HAP-1 (cell line): ENCODE data around the gene SOX1.
A peak's percentile ranks its signal among the peaks of the same experiment; 100 is the strongest.

ENCODE experiments used
- DNase-seq, 2 experiments: peaks; one replicate each; pipeline ENCODE4 v3.0.0-alpha.2; 2016 to 2020; ENCODE audit warnings: low spot score in 2 of 2
- H3K27me3 ChIP-seq: fragments of 250-450 bp; sonication (Bioruptor Pico); 2 replicates; pipeline ENCODE4 v1.5.1; 2020; ENCODE audit warnings: low read depth, mild to moderate bottlenecking, moderate library complexity
- H3K36me3 ChIP-seq: fragments of 250-450 bp; sonication (Bioruptor Pico); replicated peaks from 2 replicates; pipeline ENCODE4 v1.5.1; 2020; ENCODE audit warnings: mild to moderate bottlenecking
- H3K4me1 ChIP-seq: fragments of 250-450 bp; sonication (Bioruptor Pico); 2 replicates; pipeline ENCODE4 v1.5.1; 2020; ENCODE audit warnings: mild to moderate bottlenecking
- H3K4me3 ChIP-seq: fragments of 250-450 bp; sonication (Bioruptor Pico); 2 replicates; pipeline ENCODE4 v1.5.1; 2020; ENCODE audit warnings: mild to moderate bottlenecking, moderate library complexity
- H3K9me3 ChIP-seq: fragments of 250-450 bp; sonication (Bioruptor Pico); 2 replicates; pipeline ENCODE4 v1.5.1; 2020; ENCODE audit warnings: mild to moderate bottlenecking, moderate library complexity
- in situ Hi-C: fragments of 300-500 bp; cut with MboI; formaldehyde crosslinking; loops from 3 replicates; pipeline ENCODE4 v1.14.3; 2020; ENCODE audit warnings: low sequenced_read_pairs, inconsistent platforms, mixed read lengths

Gene SOX1

DNA sequence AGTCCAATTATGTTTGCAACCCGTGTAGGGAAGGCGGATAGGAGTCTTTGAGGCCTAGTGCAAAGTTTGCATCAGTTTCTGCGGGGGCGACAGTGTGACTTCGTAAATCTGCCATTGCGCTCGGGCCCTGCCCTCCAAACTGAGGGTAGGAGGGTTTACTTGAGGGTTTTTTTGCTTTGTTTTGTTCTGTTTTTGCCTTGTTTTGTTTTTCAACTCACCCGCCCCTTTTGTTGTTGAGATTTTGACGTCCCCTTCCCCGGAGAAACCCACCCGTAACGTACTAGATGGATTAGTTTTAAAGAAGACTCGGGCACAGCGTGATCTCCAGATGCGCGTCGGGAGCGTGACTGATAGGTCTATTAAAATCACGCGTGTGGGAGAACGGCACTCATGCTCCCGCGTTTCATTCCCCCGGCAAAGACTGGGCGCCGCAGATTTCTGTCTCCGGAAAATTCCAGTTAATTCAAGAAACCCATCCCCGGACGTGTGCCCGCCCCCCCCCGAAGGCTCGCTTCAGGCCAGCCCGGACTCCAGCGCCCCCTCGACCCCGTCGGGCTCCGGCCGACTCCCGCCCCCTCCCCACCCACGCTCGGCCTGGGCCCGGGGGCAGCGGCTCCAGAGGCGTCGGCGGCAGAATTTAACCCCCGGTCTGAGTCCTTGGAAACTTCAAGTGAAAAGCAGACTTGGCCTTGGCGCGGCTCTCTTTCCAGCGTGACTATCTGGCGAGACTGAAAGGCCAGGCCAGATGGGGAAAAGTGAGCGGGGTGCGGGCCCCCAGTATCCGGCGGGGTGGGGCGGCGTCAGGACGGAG is 5.0 kb downstream of the SOX1 start:
- no peaks in the 10 kb centered on the region for H3K4me1 ChIP-seq
- no peak for DNase-seq
- H3K36me3 ChIP-seq, result no peaks in the 10 kb centered on the region
- H3K27me3 ChIP-seq, result 0 out of 2 replicates have a peak, but pooled peaks cover 2% of the 10 kb centered on the region
- no peak overlapping the region for H3K4me3 ChIP-seq
- no peaks in the 10 kb centered on the region for H3K9me3 ChIP-seq
- in situ Hi-C loops, result loop anchor here (25.0 kb wide), 2 partner anchors 365 to 540 kb away; no protein-coding TSS in a partner anchor

DNA sequence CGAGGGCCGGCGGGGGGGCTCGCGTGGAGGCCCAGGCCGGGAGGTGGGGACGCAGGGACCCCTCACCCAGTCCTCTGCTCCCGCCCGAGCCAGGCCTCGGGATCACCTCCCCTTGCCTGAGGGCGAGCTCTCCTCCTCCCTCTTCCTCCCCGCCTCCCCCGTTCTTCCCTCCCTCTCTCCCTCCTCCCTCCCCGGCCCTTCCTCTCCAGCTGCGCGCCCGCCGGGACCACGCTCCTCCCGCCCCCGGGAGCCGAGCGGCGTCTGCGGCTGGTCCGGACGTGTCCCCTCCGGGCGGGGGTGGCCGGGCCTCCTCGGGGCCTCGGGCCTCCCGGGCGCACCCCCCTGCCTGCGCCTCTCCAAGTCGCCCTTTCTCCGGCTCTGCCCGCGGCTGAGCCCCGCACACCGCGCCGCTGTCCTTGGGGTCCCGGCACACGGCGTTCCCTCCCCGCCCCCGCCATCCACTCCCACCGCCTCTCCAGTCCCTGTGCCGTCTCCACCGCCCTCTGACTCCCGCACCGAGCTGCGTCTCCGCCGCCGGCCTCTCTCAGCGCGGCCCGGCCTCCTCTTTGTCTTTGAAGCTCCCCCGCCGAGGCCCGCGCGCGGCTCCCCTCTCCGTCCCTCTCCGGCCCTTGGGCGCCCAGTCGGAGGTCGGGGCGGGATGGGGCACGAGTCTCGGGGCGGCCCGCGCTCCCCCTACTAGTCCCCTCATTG is 5.7 kb downstream of the SOX1 start:
- no peaks in the 10 kb centered on the region for H3K4me1 ChIP-seq
- H3K36me3 ChIP-seq, result no peaks in the 10 kb centered on the region
- H3K9me3 ChIP-seq, result no peaks in the 10 kb centered on the region
- in situ Hi-C loops, result loop anchor here (25.0 kb wide), 2 partner anchors 365 to 540 kb away; no protein-coding TSS in a partner anchor
- H3K27me3 ChIP-seq, result 0 out of 2 replicates have a peak, but pooled peaks cover 2% of the 10 kb centered on the region
- peak; percentile 18 to 66 for DNase-seq
- peak overlapping the region; percentile 19 for H3K4me3 ChIP-seq

DNA sequence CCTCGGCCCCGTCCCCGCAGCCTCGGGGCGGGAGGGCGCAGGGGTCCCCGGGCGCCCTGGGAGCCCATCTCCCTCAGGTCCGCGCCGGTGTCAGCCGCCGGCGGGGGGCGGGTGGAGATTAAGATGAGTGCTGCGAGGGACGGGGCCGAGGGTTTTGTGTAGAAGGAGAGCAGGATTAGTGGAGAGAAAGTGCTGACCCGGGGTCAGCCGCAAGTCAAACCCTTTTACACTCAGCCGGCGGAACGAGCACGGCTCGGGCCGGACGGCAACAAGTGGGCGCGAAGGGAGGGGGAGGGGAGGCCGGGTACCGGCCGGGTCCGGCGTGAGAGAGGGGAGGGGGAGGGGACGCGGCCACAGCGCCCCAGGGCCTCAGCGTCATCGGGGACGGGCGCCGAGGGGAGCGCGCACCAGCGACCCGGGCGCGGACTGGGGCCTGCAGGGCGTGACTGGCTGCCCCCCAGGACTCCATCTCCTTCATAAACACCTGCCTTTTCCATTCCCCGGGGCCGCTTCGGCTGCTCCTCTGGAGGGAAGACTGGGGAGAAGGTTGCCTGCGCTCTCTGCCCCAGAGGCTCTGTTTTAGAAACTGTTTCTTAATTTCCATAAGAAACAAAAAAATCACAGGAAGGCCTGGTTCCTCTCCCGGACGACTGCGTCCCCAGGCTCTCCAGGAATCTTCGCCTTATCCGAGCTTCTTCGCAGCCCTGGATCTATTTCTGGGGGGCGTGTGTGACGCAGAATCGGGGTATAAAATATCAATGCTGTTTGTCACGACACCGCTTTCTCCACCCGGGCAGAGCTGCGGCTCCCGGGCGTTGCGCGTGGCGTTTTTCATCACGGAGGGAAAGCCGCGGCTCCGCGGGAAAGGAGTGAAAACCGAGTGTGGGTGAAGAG is 6.5 kb downstream of the SOX1 start:
- H3K4me3 ChIP-seq, result peak overlapping the region; percentile 19
- H3K27me3 ChIP-seq, result 0 out of 2 replicates have a peak, but pooled peaks cover 2% of the 10 kb centered on the region

DNA sequence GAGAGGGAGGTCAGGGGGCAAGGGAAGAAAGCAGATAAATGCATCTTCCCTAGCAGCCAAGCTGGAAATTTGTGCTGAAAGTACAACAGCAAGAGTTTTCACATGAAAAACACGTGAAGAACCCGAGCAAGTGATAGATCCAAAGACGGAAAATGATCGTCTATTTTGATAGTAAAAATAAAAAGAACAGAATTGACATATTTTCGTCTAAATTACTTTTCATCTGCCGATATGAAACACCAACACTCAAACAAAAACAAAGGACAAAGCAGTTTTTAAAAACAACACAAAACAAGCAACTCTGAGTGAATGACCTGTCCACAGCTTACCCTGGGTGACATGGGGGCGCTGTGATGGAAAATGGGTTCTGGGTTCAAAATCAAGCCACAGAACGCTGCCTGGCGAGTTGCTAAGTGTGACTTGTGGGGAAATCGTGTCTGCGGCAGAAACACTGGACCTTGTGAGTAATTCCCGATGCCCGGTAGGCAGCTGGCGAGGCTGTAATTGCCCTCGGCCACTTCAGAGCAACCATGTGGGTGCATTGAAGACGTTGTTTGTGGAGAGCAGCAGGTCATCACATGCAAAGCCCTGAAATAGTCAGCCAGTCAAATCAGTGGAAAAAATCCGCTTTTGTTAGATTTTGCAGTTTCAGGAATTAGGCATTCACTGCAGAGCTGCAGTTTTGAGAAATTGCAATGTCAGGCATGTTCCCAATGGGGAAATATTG is 7.4 kb downstream of the SOX1 start:
- no peak for DNase-seq
- Histone ChIP-seq H3K4me1 (no peaks in the 10 kb centered on the region), H3K27me3 (0 out of 2 replicates have a peak, but pooled peaks cover 2% of the 10 kb centered on the region), H3K9me3 (no peaks in the 10 kb centered on the region), H3K4me3 (no peak overlapping the region), H3K36me3 (no peaks in the 10 kb centered on the region)
- in situ Hi-C loops, result loop anchor here (25.0 kb wide), 2 partner anchors 363 to 538 kb away; no protein-coding TSS in a partner anchor

More for the DNA sequence above, 6.5 kb downstream of the SOX1 start:
- Histone ChIP-seq H3K9me3 (no peaks in the 10 kb centered on the region), H3K4me1 (no peaks in the 10 kb centered on the region), H3K36me3 (no peaks in the 10 kb centered on the region)
- in situ Hi-C loops, result loop anchor here (25.0 kb wide), 2 partner anchors 364 to 539 kb away; no protein-coding TSS in a partner anchor
- DNase-seq, result peak; percentile 4 to 41

DNA sequence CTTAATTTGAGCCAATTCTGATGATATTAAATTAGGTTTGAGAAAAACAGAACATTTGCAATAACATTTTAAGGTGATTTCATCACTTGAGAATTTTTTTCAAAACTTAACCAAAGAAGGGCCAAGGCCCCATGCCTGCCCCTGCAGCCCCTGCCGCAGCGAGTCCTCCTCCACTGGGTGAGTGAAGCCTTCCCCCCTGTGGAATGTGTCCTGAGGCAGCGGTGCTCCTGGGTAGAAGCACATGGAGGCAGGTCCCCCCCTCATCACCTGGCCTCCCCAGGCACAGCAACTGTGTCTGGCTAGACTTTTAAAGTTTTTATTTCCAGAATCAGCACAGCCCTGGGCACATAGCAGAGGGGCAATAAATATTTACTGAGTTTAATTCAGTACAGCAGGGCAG is 10.8 kb downstream of the SOX1 start:
- no peaks in the 10 kb centered on the region for H3K36me3 ChIP-seq
- H3K4me1 ChIP-seq, result no peaks in the 10 kb centered on the region
- H3K9me3 ChIP-seq, result no peaks in the 10 kb centered on the region
- H3K27me3 ChIP-seq, result no peaks in the 10 kb centered on the region
- in situ Hi-C loops, result no loop called here
- no peak for DNase-seq
- H3K4me3 ChIP-seq, result no peak overlapping the region

DNA sequence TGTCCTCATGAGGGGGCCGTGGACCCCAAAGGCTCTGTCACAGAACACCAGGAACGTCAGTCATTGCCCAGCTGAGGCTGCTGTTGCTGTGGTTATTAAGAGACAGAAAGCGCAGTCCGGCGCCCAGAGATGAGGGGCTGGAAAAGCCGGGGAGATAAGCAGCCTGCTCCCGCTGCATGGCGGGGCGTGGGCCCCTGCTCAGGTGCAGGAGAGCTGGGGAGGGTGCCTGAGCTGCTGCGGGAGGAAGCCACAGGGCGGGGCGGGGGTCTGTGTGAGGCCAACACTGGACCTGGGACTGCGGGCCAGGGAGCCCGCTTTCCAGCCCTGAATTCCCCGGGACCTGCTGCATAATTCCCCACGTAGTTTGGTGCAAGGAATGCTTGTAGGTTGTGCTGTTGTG is 11.3 kb downstream of the SOX1 start:
- Histone ChIP-seq H3K36me3 (no peaks in the 10 kb centered on the region), H3K4me1 (no peaks in the 10 kb centered on the region), H3K27me3 (no peaks in the 10 kb centered on the region), H3K4me3 (no peak overlapping the region), H3K9me3 (no peaks in the 10 kb centered on the region)
- no peak for DNase-seq
- in situ Hi-C loops, result no loop called here

GRCh38 chr13:112078879-112079531 is 12.1 kb downstream of the SOX1 start:
- DNase-seq, result no peak

GRCh38 chr13:112079696-112080095 is 12.7 kb downstream of the SOX1 start:
- no peaks in the 10 kb centered on the region for H3K9me3 ChIP-seq
- DNase-seq, result no peak
- H3K4me3 ChIP-seq, result no peak overlapping the region
- no peaks in the 10 kb centered on the region for H3K27me3 ChIP-seq
- in situ Hi-C loops, result no loop called here
- no peaks in the 10 kb centered on the region for H3K36me3 ChIP-seq
- no peaks in the 10 kb centered on the region for H3K4me1 ChIP-seq

More at GRCh38 chr13:112078879-112079531, 12.1 kb downstream of the SOX1 start:
- Histone ChIP-seq H3K4me3 (no peak overlapping the region), H3K36me3 (no peaks in the 10 kb centered on the region), H3K27me3 (no peaks in the 10 kb centered on the region), H3K9me3 (no peaks in the 10 kb centered on the region), H3K4me1 (no peaks in the 10 kb centered on the region)
- in situ Hi-C loops, result no loop called here

DNA sequence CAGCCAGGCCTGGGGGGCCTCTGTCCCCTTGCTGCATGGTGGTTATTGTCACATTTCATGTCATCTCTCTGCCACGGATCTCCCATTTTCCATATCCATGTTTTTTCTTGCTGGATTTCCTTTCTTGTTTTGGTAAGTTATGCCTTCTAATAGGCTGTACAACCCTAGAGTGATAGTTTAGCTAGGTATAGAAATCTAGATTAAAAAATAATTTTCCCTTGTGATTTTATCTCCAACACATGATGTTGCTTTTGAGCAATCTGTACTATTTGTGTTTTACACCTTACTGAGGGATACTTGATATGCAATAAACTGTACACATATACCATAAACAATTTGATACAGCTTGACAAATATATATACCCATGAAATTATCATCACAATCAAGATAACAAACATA is 17.0 kb downstream of the SOX1 start:
- Histone ChIP-seq H3K4me3 (no peak overlapping the region), H3K4me1 (no peaks in the 10 kb centered on the region), H3K27me3 (no peaks in the 10 kb centered on the region), H3K9me3 (no peaks in the 10 kb centered on the region), H3K36me3 (no peaks in the 10 kb centered on the region)
- in situ Hi-C loops, result no loop called here
- no peak for DNase-seq

DNA sequence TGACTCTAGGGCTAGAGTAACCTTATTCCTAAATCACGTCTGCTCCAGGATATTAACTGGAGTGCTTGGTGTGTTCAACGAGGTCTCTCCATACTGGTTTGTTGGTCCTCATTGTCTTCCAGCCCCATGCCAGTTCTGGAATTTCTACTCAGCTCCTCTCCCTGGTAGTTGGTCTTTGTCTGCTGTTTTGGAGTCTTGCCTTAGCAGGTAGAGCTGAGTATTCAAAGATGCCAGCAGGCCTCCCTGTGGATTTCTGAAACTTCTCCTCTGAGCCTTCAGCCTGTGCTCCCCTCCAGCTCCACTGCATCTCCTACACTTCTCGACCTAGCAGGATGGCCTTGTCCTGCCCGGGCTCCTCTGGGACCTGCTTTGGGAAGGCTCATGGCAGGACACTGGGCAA is 25.5 kb downstream of the SOX1 start:
- Histone ChIP-seq H3K4me3 (no peak overlapping the region), H3K4me1 (no peaks in the 10 kb centered on the region), H3K27me3 (no peaks in the 10 kb centered on the region), H3K36me3 (no peaks in the 10 kb centered on the region), H3K9me3 (no peaks in the 10 kb centered on the region)
- DNase-seq, result no peak
- in situ Hi-C loops, result no loop called here

DNA sequence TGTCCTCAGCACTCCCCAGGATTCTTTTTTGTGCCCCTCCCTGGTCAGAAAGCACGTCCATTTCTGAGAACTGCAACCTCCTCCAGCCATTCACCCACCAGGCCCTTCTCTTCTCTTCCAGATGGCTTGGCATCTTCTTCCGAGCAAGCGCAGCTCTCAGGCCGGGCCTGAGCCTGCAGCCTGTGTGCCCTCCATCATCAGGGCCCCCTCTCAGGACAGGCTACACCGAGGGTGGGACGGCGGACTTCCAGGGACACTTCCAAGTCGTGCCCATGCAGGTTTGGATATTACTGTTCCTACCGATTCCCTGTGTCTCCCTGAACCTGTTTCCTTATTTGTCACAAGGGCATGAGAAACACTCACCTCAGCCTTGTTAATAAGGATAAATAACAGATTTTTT is 28.4 kb downstream of the SOX1 start:
- no peaks in the 10 kb centered on the region for H3K27me3 ChIP-seq
- H3K9me3 ChIP-seq, result no peaks in the 10 kb centered on the region
- no peaks in the 10 kb centered on the region for H3K36me3 ChIP-seq
- DNase-seq, result no peak
- no peaks in the 10 kb centered on the region for H3K4me1 ChIP-seq
- H3K4me3 ChIP-seq, result no peak overlapping the region
- in situ Hi-C loops, result no loop called here

DNA sequence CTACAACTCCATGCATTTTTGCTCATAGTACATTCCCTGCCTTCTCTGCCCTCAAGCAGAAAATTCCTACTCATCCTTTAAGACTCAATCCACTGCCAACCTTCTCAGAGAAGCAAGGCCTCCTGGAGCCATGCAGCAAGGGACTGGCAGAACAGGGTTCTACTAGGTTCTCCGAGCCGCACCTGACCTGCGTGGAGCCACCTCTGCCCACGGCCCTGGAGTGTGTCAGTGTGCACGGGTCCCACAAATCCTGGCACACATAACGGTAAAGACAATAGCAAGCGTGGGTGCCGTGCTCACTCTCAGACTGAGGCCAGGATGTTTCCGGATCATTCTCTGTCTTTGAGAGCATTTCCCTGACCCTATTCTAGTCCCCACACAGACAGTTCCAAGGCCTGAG is 30.0 kb downstream of the SOX1 start:
- Histone ChIP-seq H3K4me1 (no peaks in the 10 kb centered on the region), H3K9me3 (no peaks in the 10 kb centered on the region), H3K27me3 (no peaks in the 10 kb centered on the region), H3K36me3 (no peaks in the 10 kb centered on the region), H3K4me3 (no peak overlapping the region)
- no peak for DNase-seq
- in situ Hi-C loops, result no loop called here
